ENCODE results near the gene KCNQ1. TPM values are rescaled to one million over a fixed set of nuclear protein-coding genes. Genes with fewer than 3 reads are reported as not detected.

Gene KCNQ1
- polyA plus RNA-seq, 1 of the 3 experiments (the other 2 are of a cell fraction) = 0.05 TPM

DNA sequence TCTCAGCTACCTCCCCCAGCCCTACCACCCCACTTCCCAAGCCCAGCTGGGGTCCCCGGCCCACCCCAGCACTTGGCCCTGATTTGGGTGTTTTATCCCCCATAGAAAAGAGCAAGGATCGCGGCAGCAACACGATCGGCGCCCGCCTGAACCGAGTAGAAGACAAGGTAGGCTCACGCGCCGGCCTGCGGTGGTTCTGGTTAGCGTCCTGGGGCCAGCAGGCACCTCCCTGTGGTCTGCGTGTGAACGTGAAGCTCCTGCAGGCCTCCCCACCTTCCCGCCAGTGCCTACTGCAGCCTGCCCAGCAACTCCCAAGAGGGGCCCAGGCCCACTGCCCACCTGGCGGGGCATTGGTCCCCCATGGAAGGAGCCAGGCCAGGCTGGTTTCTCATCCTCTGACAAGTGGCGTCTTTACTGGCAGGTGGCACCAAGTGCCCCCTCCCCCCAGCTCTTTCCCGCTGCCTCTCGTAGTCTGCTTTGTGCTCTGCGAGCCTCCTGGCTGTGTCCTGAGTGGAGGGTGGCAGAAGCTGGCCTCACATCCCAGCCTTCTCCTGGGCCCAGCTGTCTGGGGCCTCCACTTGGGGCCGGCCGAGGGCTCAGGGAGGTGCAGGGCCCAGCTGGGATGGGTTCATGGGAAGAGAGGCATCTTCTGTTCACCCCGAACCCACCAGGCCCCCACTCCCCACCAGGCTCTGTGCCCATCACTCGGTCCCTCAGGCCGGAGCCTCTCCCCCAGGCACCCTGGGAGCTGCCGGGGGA is 333.2 kb downstream of the KCNQ1 start:
- TF ChIP-seq CHD2 (IDR thresholded peaks at IDR 0.05; ENCODE audit: low read length, partially characterized antibody) (peak; percentile 11), EP300 (IDR thresholded peaks at IDR 0.05; ENCODE audit: borderline replicate concordance in 1 of 2, low read depth in 1 of 2, low read length in 1 of 2) (no peak)

DNA sequence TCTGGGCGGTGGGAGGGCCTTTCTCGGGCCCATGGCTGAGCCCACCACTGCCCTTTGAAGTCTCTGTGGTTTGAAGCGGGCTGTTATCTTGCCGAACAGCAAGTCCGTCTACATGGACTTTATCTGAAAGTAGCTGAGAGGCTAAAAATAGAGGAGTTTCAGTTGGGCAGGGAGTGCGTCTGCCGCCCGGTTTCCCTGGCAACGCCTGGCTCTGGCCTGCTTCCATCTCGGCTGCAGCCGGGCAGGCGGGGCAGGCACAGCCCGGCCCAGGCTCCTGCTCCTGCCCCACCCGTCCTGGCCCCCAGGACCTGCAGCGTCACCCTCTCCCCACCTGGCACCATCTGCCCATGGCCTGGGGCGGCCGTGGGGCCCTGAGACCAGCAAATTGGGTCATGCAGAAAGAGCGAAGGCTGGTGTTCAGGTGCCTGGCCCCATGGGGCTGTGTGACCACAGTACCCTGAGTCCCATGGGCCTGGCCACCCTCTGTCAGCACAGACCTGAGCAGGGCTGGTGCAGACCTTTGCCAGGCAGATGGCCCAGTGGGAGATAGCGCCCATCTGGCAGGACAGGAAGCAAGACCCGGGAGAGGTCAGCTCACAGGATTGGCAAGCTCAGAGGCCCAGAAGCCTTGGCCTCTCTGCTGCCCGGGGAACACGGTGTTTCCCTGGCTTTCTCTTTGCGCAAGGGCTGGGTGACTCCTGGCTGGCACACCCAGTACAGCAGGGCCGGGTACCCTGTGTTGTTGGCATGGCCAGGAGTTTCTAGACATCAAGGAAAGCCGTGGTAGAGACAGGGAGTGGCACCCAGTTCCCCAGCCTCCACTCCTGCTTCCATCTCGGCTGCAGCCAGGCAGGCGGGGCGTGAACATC is 334.1 kb downstream of the KCNQ1 start:
- no peaks in the 10 kb centered on the region for H3K27me3 ChIP-seq (ENCODE audit: insufficient read depth)
- 38% methylated on average over 6 of the region's 28 CpGs for WGBS (ENCODE audit: low lambda C conversion rate)
- peak overlapping the region; percentile 61 for H3K9ac ChIP-seq
- peak; percentile 93 for DNase-seq
- H3K9me2 ChIP-seq = no peaks in the 10 kb centered on the region
- no peaks in the 10 kb centered on the region for H3K79me2 ChIP-seq (ENCODE audit: insufficient read depth)
- H3K36me3 ChIP-seq (replicated peaks in 1 of 2; ENCODE audit: control insufficient read depth in 1 of 2, insufficient read depth in 2 of 2, low read length in 1 of 2) = no peaks in the 10 kb centered on the region
- H2AFZ ChIP-seq (ENCODE audit: low read depth) = peak overlapping the region; percentile 87; the same call in 1 of the 2 replicates
- H3K27ac ChIP-seq (ENCODE audit: low read depth in 2 of 2, low read length in 1 of 2) = peak overlapping the region; percentile 72 to 99
- no peak for TF ChIP-seq POLR2AphosphoS5 (IDR thresholded peaks at IDR 0.05; ENCODE audit: low read depth, low read length)
- TF ChIP-seq EP300 (IDR thresholded peaks at IDR 0.05; ENCODE audit: borderline replicate concordance in 1 of 2, low read depth in 1 of 2, low read length in 1 of 2) = peak in 1 of 2 experiments; percentile 58; a peak in 2 of 4 replicates
- no peak for TF ChIP-seq JUND (IDR thresholded peaks at IDR 0.05)
- no peak for TF ChIP-seq SIN3A (IDR thresholded peaks at IDR 0.05; ENCODE audit: borderline replicate concordance, low read depth, low read length)
- no peak for TF ChIP-seq NRF1 (IDR thresholded peaks at IDR 0.05; ENCODE audit: low read depth, low read length)
- TF ChIP-seq, protein P1, sequence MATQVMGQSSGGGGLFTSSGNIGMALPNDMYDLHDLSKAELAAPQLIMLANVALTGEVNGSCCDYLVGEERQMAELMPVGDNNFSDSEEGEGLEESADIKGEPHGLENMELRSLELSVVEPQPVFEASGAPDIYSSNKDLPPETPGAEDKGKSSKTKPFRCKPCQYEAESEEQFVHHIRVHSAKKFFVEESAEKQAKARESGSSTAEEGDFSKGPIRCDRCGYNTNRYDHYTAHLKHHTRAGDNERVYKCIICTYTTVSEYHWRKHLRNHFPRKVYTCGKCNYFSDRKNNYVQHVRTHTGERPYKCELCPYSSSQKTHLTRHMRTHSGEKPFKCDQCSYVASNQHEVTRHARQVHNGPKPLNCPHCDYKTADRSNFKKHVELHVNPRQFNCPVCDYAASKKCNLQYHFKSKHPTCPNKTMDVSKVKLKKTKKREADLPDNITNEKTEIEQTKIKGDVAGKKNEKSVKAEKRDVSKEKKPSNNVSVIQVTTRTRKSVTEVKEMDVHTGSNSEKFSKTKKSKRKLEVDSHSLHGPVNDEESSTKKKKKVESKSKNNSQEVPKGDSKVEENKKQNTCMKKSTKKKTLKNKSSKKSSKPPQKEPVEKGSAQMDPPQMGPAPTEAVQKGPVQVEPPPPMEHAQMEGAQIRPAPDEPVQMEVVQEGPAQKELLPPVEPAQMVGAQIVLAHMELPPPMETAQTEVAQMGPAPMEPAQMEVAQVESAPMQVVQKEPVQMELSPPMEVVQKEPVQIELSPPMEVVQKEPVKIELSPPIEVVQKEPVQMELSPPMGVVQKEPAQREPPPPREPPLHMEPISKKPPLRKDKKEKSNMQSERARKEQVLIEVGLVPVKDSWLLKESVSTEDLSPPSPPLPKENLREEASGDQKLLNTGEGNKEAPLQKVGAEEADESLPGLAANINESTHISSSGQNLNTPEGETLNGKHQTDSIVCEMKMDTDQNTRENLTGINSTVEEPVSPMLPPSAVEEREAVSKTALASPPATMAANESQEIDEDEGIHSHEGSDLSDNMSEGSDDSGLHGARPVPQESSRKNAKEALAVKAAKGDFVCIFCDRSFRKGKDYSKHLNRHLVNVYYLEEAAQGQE (IDR thresholded peaks at IDR 0.05; ENCODE audit: low read depth, low read length) = no peak
- TF ChIP-seq RCOR1 (IDR thresholded peaks at IDR 0.05; ENCODE audit: low read length) = peak; percentile 60
- TF ChIP-seq RAD21 (IDR thresholded peaks at IDR 0.05; ENCODE audit: low read length) = peak; percentile 62
- peak; percentile 54; the same call in 1 of the 2 replicates for TF ChIP-seq MXI1 (IDR thresholded peaks at IDR 0.05; ENCODE audit: low read depth, low read length)
- peak; percentile 31 for TF ChIP-seq TCF12 (IDR thresholded peaks at IDR 0.05)
- TF ChIP-seq GATA2 (CRISPR knock-in tag; IDR thresholded peaks at IDR 0.05) = peak; percentile 91
- peak; percentile 8; the same call in 1 of the 2 replicates for TF ChIP-seq FOXJ3 (CRISPR knock-in tag; IDR thresholded peaks at IDR 0.05)
- peak; percentile 38; the same call in 1 of the 2 replicates for TF ChIP-seq SMC3 (IDR thresholded peaks at IDR 0.05; ENCODE audit: low read depth, low read length)
- peak; percentile 66; the same call in 1 of the 2 replicates for TF ChIP-seq MEF2A (IDR thresholded peaks at IDR 0.05; ENCODE audit: borderline replicate concordance, low read depth)
- peak; percentile 55; the same call in 1 of the 2 replicates for TF ChIP-seq NFIC (IDR thresholded peaks at IDR 0.05; ENCODE audit: borderline replicate concordance)
- peak overlapping the region; percentile 87 for H3K4me2 ChIP-seq
- CTCF ChIA-PET = interaction anchor here (0.6 to 8.5 kb wide), 16 partner anchors 8 to 592 kb away, joined by 3 to 96 read pairs (median 4); partner anchors contain the start of genes CDKN1C and KCNQ1OT1
- H3K4me1 ChIP-seq (ENCODE audit: control insufficient read depth in 1 of 2, insufficient read depth in 2 of 2, low read depth in 1 of 2, low read length in 1 of 2) = peaks cover 10 to 73% of the 10 kb centered on the region in 2 experiments; a peak in 3 of 4 replicates
- H3K4me3 ChIP-seq (ENCODE audit: low read depth in 2 of 2, low read length in 1 of 2) = peak overlapping the region in 1 of 2 experiments; percentile 4; a peak in 1 of 4 replicates
- H4K20me1 ChIP-seq (ENCODE audit: insufficient read depth) = no peaks in the 10 kb centered on the region
- H3K9me3 ChIP-seq = no peaks in the 10 kb centered on the region; the same call in 1 of the 2 replicates
- POLR2A ChIA-PET = interaction anchor here (0.7 to 2.7 kb wide), 21 partner anchors 23 to 594 kb away, joined by 3 to 25 read pairs (median 4); partner anchors contain the start of genes CDKN1C and KCNQ1OT1
- no peaks in the 10 kb centered on the region for H3F3A ChIP-seq (replicated peaks; ENCODE audit: insufficient read depth)

More for the DNA sequence above, 333.2 kb downstream of the KCNQ1 start:
- no peaks in the 10 kb centered on the region; the same call in 1 of the 2 replicates for H3K9me3 ChIP-seq
- H3K36me3 ChIP-seq (replicated peaks in 1 of 2; ENCODE audit: control insufficient read depth in 1 of 2, insufficient read depth in 2 of 2, low read length in 1 of 2) = no peaks in the 10 kb centered on the region
- H3K9ac ChIP-seq = peak overlapping the region; percentile 61
- no peaks in the 10 kb centered on the region for H4K20me1 ChIP-seq (ENCODE audit: insufficient read depth)
- no peaks in the 10 kb centered on the region for H3K79me2 ChIP-seq (ENCODE audit: insufficient read depth)
- H3K27ac ChIP-seq (ENCODE audit: low read depth in 2 of 2, low read length in 1 of 2) = peak overlapping the region; percentile 72 to 99
- H3K9me2 ChIP-seq = no peaks in the 10 kb centered on the region
- WGBS (ENCODE audit: low lambda C conversion rate) = 81% methylated on average over 23 of the region's 27 CpGs
- H3F3A ChIP-seq (replicated peaks; ENCODE audit: insufficient read depth) = no peaks in the 10 kb centered on the region
- POLR2A ChIA-PET = interaction anchor here (0.8 to 2.7 kb wide), 13 partner anchors 26 to 196 kb away, joined by 3 to 25 read pairs (median 4); partner anchors contain the start of genes CDKN1C and KCNQ1OT1
- CTCF ChIA-PET = interaction anchor here (0.9 to 8.5 kb wide), 15 partner anchors 8 to 591 kb away, joined by 3 to 96 read pairs (median 4); partner anchors contain the start of genes CDKN1C and KCNQ1OT1
- H3K4me1 ChIP-seq (ENCODE audit: control insufficient read depth in 1 of 2, insufficient read depth in 2 of 2, low read depth in 1 of 2, low read length in 1 of 2) = peaks cover 10 to 73% of the 10 kb centered on the region in 2 experiments; a peak in 3 of 4 replicates
- DNase-seq = peak; percentile 66
- no peaks in the 10 kb centered on the region for H3K27me3 ChIP-seq (ENCODE audit: insufficient read depth)
- peak overlapping the region in 1 of 2 experiments; percentile 4; a peak in 1 of 4 replicates for H3K4me3 ChIP-seq (ENCODE audit: low read depth in 2 of 2, low read length in 1 of 2)
- peak overlapping the region; percentile 87; the same call in 1 of the 2 replicates for H2AFZ ChIP-seq (ENCODE audit: low read depth)
- peak overlapping the region; percentile 87 for H3K4me2 ChIP-seq

Measured in SK-N-SH (cell line).